Hematopoietic multipotent progenitor cell (in vitro differentiated cells): Measurements from ENCODE around the gene DRD5. TPM values are rescaled to one million over a fixed set of nuclear protein-coding genes. Genes with fewer than 3 reads are reported as not detected.

Experiments used
- DNase-seq, 3 donors: peaks; one replicate each; pipeline ENCODE4 v3.0.0-alpha.2; 2011 to 2015; ENCODE audit warnings: low read depth in 2 of 3, low spot score in 2 of 3
- small RNA-seq: library from RNA; depleted of rRNA; stranded (forward); fragments of <200 nt; gene quantifications from one replicate; pipeline ENCODE3, GENCODE V24; 2012
- total RNA-seq: library from RNA; depleted of rRNA; stranded (reverse); fragments of >200 nt; gene quantifications from one replicate; pipeline ENCODE4 v1.2.3, GENCODE V29; 2012

The DRD5 gene
- total RNA-seq, 1 donor, result not detected

DNA sequence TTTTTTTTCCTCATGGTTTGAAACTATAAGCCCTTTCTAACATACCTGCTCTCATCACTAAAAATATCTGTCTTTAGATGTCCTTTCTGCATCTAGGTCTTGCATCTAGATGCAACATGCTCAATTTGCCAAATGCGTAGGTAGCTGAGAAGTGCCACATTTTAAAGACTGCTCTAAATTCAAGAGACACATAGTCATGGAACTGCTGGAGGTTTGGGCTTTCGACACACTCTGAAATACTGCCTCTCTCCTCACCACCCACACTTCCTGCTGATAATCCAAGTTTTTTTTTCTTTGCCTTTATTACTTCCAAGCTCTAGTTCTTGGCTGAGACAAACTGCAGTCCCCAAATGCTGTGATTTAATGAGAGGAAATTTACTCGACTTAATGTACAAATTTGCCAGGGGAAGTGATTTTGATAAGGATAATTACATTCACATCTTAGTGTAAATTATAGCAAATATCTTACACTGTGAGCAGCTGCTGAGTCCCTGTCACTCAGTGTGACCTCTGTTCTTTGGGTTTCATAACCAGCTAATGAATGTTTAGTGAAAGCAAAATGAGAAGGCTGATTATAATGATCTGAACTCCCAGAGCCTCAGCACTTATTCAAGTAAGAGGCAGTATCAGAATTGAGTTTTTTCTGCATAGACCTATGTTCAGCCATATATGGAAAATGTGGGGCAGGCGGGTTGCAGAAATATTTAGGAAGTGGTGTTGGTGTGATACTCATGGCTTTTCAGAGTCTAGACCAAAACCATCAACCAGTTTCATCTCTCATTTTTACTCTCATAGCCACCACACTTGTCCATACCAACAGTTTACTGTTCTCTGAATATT lies 31.3 kb downstream of the DRD5 start:
- no peak for DNase-seq

DNA sequence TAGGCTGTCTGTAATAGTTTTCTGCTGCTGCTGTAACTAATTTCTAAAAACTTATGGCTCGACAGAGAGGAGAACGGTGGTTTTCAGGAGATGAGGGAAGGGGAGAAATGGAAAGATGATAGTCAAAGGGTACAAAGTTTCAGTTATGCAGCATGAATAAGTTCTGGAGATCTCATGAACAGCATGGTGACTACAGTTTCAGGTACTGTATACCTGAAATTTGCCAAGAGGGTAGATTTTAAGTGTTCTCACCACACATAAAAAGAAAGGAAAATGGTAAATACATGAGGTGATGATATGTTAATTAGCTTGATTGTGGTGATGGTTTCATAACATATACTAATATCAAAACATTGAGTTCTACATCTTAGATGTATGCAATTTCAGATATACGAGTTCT lies 34.9 kb downstream of the DRD5 start:
- DNase-seq, result no peak

DNA sequence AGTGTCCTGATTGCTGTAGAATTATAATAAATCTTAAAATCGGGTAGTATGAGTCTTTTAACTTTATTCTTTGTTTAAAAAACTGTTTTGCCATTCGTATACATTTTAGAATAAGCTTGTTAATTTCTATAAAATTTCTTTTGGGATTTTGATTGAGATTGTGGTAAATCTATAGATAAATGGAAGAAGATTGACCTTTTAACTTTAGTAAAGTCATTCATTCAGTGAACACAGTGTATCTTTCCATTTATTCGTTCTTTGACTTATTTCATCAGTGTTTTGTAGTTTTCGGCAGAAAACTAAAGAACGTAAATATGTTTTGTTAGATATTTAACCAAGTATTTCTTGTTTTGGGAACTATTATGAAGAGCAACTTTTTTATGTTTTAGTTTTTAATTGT lies 38.9 kb downstream of the DRD5 start:
- DNase-seq, result no peak

DNA sequence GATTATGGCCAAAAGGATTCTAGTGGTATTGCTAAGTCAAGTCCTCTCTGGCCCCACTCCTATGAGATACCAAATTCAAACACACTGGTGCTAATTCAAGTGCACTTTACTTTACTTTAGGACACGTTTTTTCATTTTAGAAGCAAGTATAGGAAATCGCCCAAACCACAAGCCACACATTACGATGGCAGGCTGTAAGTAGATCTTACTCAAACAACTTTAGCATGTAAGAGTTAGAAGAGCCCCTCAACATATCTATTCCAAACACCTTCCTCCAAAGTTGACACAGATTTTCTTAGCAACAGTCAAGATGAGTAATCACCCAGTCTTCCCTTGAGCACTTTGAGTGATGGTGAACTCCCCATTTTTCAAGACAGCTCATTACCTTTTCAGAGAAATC lies 43.6 kb downstream of the DRD5 start:
- DNase-seq, result peak in 2 of 3 donors; percentile 14 to 43

DNA sequence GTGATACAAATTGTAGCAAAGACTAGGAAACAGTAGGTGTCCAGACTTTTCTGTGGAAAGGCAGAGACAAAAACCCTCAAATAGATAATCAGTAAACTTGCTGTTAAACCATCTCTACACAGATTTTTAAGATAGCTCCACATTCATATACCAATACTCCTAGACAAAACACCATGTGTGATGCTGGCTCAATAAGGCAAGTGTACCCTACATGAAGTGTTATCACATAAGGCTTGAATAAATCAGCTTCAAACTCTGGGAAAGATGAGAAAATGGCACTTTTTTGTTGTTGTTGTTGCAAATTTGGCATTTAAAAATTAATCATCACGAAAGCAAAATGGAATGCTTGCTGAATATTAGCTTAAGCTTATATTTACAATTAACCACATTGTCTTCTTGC lies 45.1 kb downstream of the DRD5 start:
- no peak for DNase-seq

DNA sequence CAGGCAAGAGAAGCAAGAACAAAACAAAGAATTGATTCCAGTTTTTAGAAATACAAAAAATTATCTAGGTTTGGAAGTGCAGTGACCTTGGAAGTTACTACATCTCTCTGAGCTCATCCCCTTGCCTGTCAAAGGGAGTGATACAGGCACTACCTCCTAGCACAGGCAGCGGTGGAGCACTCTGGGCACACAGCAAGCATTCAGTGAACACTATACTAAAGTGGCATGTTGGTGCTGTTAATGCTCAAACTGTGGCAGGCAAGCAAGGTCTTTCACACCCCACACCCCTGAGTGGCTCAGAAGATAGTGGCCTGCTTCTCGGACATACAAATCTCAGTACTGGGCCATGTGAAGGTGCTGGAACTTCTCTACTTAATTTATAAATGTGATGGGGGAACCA lies 51.2 kb downstream of the DRD5 start:
- DNase-seq, result no peak

DNA sequence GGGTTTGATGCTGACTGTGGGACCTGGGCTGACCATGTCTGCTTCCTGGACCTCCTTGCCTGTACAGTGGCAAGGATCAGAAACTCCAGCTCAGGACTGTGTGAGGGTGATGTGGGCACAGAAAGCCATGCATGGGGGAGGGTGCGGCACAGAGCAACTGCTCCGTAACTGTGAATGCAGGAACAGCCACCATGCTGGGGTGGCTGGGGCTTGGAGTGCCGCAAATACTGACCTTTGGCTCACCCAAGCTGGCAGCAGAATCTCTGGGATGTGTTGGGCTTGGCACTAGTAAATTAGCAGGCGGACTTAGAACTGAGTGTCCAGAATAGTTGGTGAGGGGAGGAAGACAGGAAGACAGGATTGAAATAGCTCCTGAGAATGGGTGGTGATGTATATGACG lies 52.0 kb downstream of the DRD5 start:
- DNase-seq, result no peak

Small RNA genes lying within 50 kb of the gene (small RNA-seq; reads per million reads assigned to genes)
- not detected for gene RNA5SP154

Other genes starting within 250 kb of the DRD5 start
- 3.2 TPM for gene SLC2A9, start 239.9 kb downstream of the DRD5 start, total RNA-seq